Skeletal muscle satellite cell (primary cell): ENCODE results near the gene ZDHHC4.

ENCODE experiments used
- H3K27me3 ChIP-seq: 2 replicates; pipeline ENCODE4 v1.7.0; 2013; ENCODE audit warnings: low read length; ENCODE audit not compliant: control insufficient read depth, insufficient read depth
- H3K36me3 ChIP-seq: 2 replicates; pipeline ENCODE4 v1.7.0; 2013; ENCODE audit warnings: mild to moderate bottlenecking, control low read depth, low read length; ENCODE audit not compliant: insufficient read depth
- H3K4me1 ChIP-seq: 2 replicates; pipeline ENCODE4 v1.7.0; 2013; ENCODE audit warnings: low read length; ENCODE audit not compliant: control insufficient read depth, insufficient read depth
- H3K4me2 ChIP-seq: 2 replicates; pipeline ENCODE4 v1.7.0; 2013; ENCODE audit warnings: mild to moderate bottlenecking, low read length
- H3K4me3 ChIP-seq: 2 replicates; pipeline ENCODE4 v1.7.0; 2013; ENCODE audit warnings: low read length
- H3K9ac ChIP-seq: 2 replicates; pipeline ENCODE4 v1.7.0; 2013; ENCODE audit warnings: mild to moderate bottlenecking, low read depth, low read length, moderate library complexity
- H3K9me3 ChIP-seq: replicated peaks from 2 replicates; pipeline ENCODE4 v1.7.0; 2013; ENCODE audit warnings: mild to moderate bottlenecking, control low read depth, low read length

ZDHHC4 gene

DNA sequence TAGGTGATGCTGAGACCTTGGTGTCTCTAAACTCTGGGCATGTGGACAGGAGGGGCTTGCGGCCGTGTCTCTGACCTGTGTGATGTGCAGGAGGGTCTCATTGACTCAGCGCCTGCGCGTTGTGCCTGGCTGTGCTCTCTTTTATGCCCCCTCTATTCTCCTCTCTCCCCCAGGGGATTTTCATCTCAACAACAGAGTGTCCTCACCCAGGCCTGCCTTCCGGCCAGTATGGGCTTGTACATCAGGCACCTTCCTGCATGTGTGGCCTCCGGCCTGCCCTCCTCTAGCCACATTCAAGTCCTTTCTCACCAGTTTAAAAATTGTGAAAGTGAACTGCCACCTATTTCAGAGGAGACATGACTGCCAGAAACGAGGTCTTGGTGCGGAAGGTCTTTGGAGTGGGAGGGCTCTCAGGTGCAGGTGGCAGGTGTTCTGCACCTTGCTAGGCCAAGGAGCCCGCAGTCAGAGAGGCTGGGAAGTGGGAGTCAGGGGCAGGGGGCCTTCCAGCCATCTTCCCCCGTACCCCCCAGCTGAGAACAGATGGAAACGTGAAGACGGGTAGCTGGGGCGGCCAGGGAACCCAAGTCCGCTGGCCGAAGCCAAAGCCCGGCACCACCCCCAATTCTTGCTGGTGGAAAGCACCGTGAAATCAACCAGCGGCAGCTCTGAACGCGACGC lies 12.0 kb downstream of the ZDHHC4 start:
- H3K4me1 ChIP-seq, result peaks cover 11% of the 10 kb centered on the region
- H3K4me2 ChIP-seq, result peak overlapping the region; percentile 89
- peak overlapping the region; percentile 52 for H3K9ac ChIP-seq
- no peaks in the 10 kb centered on the region for H3K27me3 ChIP-seq
- peak overlapping the region; percentile 80 for H3K4me3 ChIP-seq
- no peaks in the 10 kb centered on the region for H3K9me3 ChIP-seq
- H3K36me3 ChIP-seq, result peaks cover 28% of the 10 kb centered on the region

DNA sequence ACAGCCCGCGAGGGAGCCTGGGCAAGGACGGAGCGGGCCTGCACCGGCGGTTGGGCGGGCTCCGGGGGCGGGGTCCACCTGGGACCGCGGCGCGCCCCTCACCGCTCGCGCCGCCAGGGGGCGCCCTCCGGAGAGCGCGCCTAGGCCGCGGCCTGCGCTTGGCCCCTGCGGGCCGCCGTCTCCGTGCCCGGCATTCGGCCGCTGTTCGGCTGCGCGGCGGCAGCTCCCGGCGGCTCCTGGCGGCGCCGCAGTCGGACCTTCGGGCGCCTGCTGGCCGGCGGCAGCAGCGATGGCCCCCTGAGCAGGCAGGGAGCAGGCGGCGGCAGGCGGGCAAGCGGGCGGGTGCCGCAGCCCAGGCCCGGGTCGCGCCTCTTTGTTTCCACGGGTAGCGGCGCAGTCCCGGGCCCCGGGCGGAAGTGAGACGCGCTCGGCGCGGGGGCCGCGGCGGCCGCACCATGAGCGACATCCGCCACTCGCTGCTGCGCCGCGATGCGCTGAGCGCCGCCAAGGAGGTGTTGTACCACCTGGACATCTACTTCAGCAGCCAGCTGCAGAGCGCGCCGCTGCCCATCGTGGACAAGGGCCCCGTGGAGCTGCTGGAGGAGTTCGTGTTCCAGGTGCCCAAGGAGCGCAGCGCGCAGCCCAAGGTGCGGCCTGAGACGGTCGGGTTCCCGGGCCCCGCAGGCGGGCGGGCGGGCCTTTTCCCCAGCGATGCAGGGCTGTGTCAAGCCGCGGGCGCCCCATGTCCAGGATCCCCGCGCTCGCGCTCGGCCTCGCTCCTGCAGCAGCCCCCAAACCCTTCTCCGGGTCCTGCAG lies 12.8 kb downstream of the ZDHHC4 start, which contains the start of gene INTS15:
Gene INTS15, plus strand, starts transcription at position 193 of the 816 bp plus-strand sequence. Its CDS starts 263 bp downstream, at position 456.
- peaks cover 11% of the 10 kb centered on the region for H3K4me1 ChIP-seq
- H3K9ac ChIP-seq, result peak within 1 kb of the TSS; percentile 82

GRCh38 chr7:6590645-6591110 lies 13.4 kb downstream of the ZDHHC4 start:
- Histone ChIP-seq H3K9ac (peak overlapping the region; percentile 82), H3K4me1 (peaks cover 11% of the 10 kb centered on the region), H3K27me3 (no peaks in the 10 kb centered on the region), H3K4me2 (peak overlapping the region; percentile 89), H3K9me3 (no peaks in the 10 kb centered on the region), H3K4me3 (peak overlapping the region; percentile 80), H3K36me3 (peaks cover 34% of the 10 kb centered on the region)

More for the DNA sequence above, 12.8 kb downstream of the ZDHHC4 start, which contains the start of gene INTS15:
- Histone ChIP-seq H3K4me2 (peak within 1 kb of the TSS; percentile 89), H3K9me3 (no peaks in the 10 kb centered on the region), H3K27me3 (no peaks in the 10 kb centered on the region), H3K36me3 (peaks cover 28% of the 10 kb centered on the region), H3K4me3 (peak within 1 kb of the TSS; percentile 80)

DNA sequence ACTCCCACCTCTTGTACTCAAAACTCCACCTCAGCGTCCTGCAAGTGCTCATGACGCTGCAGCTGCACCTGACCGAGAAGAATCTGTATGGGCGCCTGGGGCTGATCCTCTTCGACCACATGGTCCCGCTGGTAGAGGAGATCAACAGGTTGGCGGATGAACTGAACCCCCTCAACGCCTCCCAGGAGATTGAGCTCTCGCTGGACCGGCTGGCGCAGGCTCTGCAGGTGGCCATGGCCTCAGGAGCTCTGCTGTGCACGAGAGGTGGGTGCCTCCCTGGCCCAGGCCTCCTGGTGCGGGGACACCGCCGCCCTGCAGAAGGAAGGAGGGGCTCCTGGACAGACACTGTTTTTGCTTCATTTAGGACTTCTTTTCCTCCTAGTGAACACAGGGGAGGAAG lies 22.8 kb downstream of the ZDHHC4 start:
- H3K4me1 ChIP-seq, result no peaks in the 10 kb centered on the region
- H3K4me2 ChIP-seq, result no peak overlapping the region
- no peaks in the 10 kb centered on the region for H3K27me3 ChIP-seq
- no peaks in the 10 kb centered on the region for H3K9me3 ChIP-seq
- H3K9ac ChIP-seq, result no peak overlapping the region
- peaks cover 42% of the 10 kb centered on the region for H3K36me3 ChIP-seq
- no peak overlapping the region for H3K4me3 ChIP-seq

- Histone ChIP-seq H3K36me3 (peaks cover 33% of the 10 kb centered on the region), H3K27me3 (no peaks in the 10 kb centered on the region), H3K4me3 (no peak overlapping the region), H3K9me3 (no peaks in the 10 kb centered on the region), H3K4me2 (no peak overlapping the region), H3K4me1 (no peaks in the 10 kb centered on the region), H3K9ac (no peak overlapping the region)
These were observed 27.2 kb downstream of the ZDHHC4 start for GRCh38 chr7:6604458-6604857.

DNA sequence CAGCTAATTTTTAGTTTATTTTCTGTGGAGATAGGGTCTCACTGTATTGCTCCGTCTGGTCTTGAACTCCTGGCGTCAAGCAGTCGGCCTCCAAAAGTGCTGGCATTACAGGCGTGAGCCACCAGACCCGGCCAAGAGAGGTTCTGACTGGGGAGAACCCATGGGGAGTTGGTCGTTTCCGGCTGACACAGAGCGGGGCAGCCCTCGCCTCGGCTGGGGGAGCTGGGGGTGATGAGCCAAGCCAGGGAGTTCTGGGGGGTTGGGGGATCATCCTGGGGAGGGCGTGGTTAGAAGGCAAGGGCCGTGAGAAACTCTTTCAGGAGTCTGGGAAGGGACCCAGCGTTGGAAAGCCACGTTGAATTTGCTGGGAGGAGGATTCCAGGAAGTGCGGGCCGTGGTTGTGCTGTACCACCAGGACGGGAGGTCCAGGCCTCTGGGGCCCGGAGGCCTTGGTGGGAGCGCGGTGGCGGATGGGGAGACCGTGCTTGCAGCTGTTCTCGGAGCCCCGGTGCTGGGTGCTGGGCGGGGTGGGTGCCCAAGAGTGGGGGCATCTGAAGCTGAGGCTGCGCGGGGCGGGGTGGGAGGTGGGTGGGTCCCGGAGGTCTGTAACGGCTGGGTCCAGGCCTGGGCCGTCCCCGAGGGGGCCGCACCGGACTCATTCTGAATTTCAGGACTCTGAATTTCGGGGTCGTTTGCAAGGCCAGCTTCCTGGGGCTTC lies 29.8 kb downstream of the ZDHHC4 start:
- no peak overlapping the region for H3K4me3 ChIP-seq
- H3K36me3 ChIP-seq, result peaks cover 22% of the 10 kb centered on the region
- H3K9ac ChIP-seq, result no peak overlapping the region
- no peaks in the 10 kb centered on the region for H3K9me3 ChIP-seq
- H3K27me3 ChIP-seq, result no peaks in the 10 kb centered on the region
- H3K4me1 ChIP-seq, result no peaks in the 10 kb centered on the region
- H3K4me2 ChIP-seq, result no peak overlapping the region

GRCh38 chr7:6607651-6608051 lies 30.4 kb downstream of the ZDHHC4 start:
- Histone ChIP-seq H3K4me2 (no peak overlapping the region), H3K27me3 (no peaks in the 10 kb centered on the region), H3K36me3 (peaks cover 16% of the 10 kb centered on the region), H3K4me1 (no peaks in the 10 kb centered on the region), H3K4me3 (no peak overlapping the region), H3K9ac (no peak overlapping the region), H3K9me3 (no peaks in the 10 kb centered on the region)

DNA sequence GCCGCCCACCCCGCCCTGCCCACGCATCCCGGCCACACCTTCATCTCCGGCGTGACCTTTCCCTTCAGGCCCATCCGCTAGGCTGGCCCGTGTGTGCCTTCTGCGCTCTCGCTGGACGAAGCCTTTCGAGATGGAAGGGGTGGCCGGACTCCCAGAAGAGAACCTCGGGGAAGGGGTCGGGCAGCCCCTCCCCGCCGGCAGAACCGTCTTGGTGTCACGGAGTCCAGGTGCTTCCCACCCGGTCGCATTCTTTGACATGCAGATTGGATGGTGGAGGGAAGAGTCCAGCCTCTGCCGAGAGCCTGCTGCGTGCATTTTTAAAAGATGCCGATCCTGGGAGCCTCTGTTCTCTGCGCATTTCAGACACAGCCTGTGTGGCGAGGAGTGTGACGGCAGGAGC lies 30.8 kb downstream of the ZDHHC4 start:
- no peak overlapping the region for H3K4me2 ChIP-seq
- no peak overlapping the region for H3K9ac ChIP-seq
- H3K36me3 ChIP-seq, result peaks cover 13% of the 10 kb centered on the region

DNA sequence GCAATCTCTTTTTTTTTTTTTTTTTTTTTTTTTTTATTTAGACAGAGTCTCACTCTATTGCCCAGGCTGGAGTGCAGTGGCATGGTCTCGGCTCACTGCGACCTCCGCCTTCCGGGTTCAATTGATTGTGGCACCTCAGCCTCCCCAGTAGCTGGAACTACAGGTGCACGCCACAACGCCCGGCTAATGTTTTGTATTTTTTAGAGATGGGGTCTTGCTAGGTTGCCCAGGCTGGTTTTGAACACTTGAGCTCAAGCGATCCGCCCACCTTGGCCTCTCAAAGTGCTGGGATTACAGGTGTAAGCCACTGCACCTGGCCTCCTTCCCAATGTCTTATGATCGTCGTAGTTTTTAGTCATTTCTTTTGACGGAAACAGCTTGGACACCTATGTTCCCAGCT lies 31.5 kb downstream of the ZDHHC4 start:
- Histone ChIP-seq H3K4me1 (no peaks in the 10 kb centered on the region), H3K4me2 (no peak overlapping the region), H3K4me3 (no peak overlapping the region), H3K27me3 (peaks cover 5% of the 10 kb centered on the region), H3K36me3 (peaks cover 13% of the 10 kb centered on the region), H3K9ac (no peak overlapping the region), H3K9me3 (no peaks in the 10 kb centered on the region)

More for the DNA sequence above, 30.8 kb downstream of the ZDHHC4 start:
- Histone ChIP-seq H3K27me3 (no peaks in the 10 kb centered on the region), H3K9me3 (no peaks in the 10 kb centered on the region), H3K4me1 (no peaks in the 10 kb centered on the region), H3K4me3 (no peak overlapping the region)

DNA sequence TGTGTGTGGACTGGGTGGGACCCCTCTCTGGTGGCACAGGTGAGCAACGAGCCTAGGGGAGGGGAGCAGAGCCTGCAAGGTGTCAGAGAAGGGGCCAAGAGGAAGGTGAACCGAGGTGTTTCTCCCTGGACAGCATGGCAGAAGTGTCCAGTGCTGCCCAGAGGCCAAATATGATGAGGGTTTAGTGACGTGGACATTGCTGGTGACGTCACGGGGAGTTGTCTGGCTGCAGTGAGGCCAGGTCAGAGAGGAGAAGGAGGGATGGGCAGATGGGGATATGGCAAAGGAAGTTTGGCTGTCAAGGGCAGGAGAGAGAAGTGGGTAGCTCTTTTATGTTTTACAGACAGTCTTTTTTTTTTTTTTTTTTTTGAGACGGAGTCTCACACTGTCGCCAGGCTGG lies 35.6 kb downstream of the ZDHHC4 start:
- Histone ChIP-seq H3K4me1 (peaks cover 3% of the 10 kb centered on the region), H3K4me2 (no peak overlapping the region), H3K27me3 (peaks cover 28% of the 10 kb centered on the region), H3K9ac (no peak overlapping the region), H3K9me3 (no peaks in the 10 kb centered on the region), H3K4me3 (no peak overlapping the region), H3K36me3 (peaks cover 6% of the 10 kb centered on the region)

DNA sequence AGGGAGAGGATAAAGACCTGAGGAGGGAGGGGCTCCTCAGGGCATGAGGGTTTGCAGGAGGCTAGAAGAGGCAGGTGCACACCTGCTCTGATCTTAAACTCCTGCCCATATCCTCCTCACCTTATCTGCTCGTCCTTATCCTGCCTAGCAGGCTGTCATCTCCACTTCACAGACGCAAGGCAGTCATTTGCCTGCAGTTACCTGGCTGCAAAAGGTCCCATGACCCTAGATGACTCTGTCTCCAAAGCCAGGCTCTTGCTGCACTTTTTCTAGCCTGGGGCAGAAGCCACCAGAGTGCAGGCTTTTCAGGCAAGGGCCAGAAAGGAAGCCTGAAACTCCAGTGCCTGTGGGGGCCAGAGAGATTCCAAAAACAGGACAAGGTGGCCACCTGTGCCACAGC lies 36.5 kb downstream of the ZDHHC4 start:
- peaks cover 28% of the 10 kb centered on the region for H3K27me3 ChIP-seq
- H3K9ac ChIP-seq, result no peak overlapping the region

More for the DNA sequence above, 36.5 kb downstream of the ZDHHC4 start:
- peaks cover 3% of the 10 kb centered on the region for H3K4me1 ChIP-seq
- no peak overlapping the region for H3K4me2 ChIP-seq
- no peaks in the 10 kb centered on the region for H3K9me3 ChIP-seq
- H3K36me3 ChIP-seq, result no peaks in the 10 kb centered on the region
- no peak overlapping the region for H3K4me3 ChIP-seq
